Endometrial microvascular endothelial cells (primary cell): ENCODE data around the gene POP5. TPM values are rescaled to one million over a fixed set of nuclear protein-coding genes. Genes with fewer than 3 reads are reported as not detected.

Experiments
- total RNA-seq: library from RNA; depleted of rRNA; stranded (reverse); fragments of >200 nt; gene quantifications from one replicate; pipeline ENCODE4 v1.2.3, GENCODE V29; 2015; ENCODE audit errors: inconsistent ontology term

Gene POP5
- total RNA-seq, 1 donor from 2014 or later: 51.4 TPM

Other genes starting within 250 kb of the POP5 start
- not detected for gene MSI1, start 212.2 kb downstream of the POP5 start, total RNA-seq
- 571 TPM for gene COX6A1, start 143.3 kb downstream of the POP5 start, total RNA-seq
- gene TRIAP1, start 135.0 kb downstream of the POP5 start, total RNA-seq: 91.2 TPM
- gene GATC, start 135.0 kb downstream of the POP5 start, total RNA-seq: 23.8 TPM
- gene SRSF9, start 111.7 kb downstream of the POP5 start, total RNA-seq: 90.3 TPM
- 504 TPM for gene DYNLL1, start 85.3 kb downstream of the POP5 start, total RNA-seq
- 28.8 TPM for gene COQ5, start 52.2 kb downstream of the POP5 start, total RNA-seq
- gene RNF10, start 47.0 kb downstream of the POP5 start, total RNA-seq: 119 TPM
- not detected for gene CABP1, start 59.2 kb upstream of the POP5 start, total RNA-seq
- gene MLEC, start 105.7 kb upstream of the POP5 start, total RNA-seq: 91.8 TPM
- gene UNC119B, start 129.1 kb upstream of the POP5 start, total RNA-seq: 25.8 TPM
- gene ACADS, start 144.4 kb upstream of the POP5 start, total RNA-seq: 29.7 TPM